ENCODE measurements around the gene KCNMA1. TPM values are rescaled to one million over a fixed set of nuclear protein-coding genes. Genes with fewer than 3 reads are reported as not detected.
"Not testable (repeated sequence)": the region's sequence is repeated elsewhere in the genome, so short reads cannot be mapped to it uniquely, and the experiment has no call there.

Gene KCNMA1
- total RNA-seq, 3 donors from 2014 or later (not counting 1 experiment from before 2014, with no cell fraction given), result 0.40 to 1.8 (median 0.63) TPM

GRCh38 chr10:77415313-77415960 is 222.2 kb downstream of the KCNMA1 start:
- Mint-ChIP-seq H3K36me3 (no peaks in the 10 kb centered on the region), H3K4me3 (no peak overlapping the region), H3K4me1 (no peaks in the 10 kb centered on the region), H3K9me3 (no peaks in the 10 kb centered on the region), H3K27ac (no peak overlapping the region), H3K27me3 (ENCODE audit: low read depth in 2 of 2) (peaks cover 0 to 7% of the 10 kb centered on the region in 2 donors)
- TF ChIP-seq, protein P1, sequence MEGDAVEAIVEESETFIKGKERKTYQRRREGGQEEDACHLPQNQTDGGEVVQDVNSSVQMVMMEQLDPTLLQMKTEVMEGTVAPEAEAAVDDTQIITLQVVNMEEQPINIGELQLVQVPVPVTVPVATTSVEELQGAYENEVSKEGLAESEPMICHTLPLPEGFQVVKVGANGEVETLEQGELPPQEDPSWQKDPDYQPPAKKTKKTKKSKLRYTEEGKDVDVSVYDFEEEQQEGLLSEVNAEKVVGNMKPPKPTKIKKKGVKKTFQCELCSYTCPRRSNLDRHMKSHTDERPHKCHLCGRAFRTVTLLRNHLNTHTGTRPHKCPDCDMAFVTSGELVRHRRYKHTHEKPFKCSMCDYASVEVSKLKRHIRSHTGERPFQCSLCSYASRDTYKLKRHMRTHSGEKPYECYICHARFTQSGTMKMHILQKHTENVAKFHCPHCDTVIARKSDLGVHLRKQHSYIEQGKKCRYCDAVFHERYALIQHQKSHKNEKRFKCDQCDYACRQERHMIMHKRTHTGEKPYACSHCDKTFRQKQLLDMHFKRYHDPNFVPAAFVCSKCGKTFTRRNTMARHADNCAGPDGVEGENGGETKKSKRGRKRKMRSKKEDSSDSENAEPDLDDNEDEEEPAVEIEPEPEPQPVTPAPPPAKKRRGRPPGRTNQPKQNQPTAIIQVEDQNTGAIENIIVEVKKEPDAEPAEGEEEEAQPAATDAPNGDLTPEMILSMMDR (IDR thresholded peaks at IDR 0.05), result no peak
- intact Hi-C loops (cut with micrococcal nuclease), result no loop called here
- H3K9me3 ChIP-seq (ENCODE audit: control insufficient read depth, insufficient read depth, low read length), result no peaks in the 10 kb centered on the region
- 68% methylated on average over 6 of the region's 6 CpGs for WGBS (ENCODE audit: insufficient coverage)
- DNase-seq, result no peak
- H3K27ac ChIP-seq (ENCODE audit: low read length), result no peak overlapping the region
- no peaks in the 10 kb centered on the region for H3K27me3 ChIP-seq (ENCODE audit: control insufficient read depth, insufficient read depth, low read length)
- H3K4me1 ChIP-seq (ENCODE audit: control insufficient read depth, insufficient read depth, low read length), result no peaks in the 10 kb centered on the region
- no peak overlapping the region for H3K4me3 ChIP-seq (ENCODE audit: low read length)
- H3K36me3 ChIP-seq (ENCODE audit: control insufficient read depth, insufficient read depth, low read length), result no peaks in the 10 kb centered on the region
- ATAC-seq, result no peak

- Mint-ChIP-seq H3K27me3 (ENCODE audit: low read depth in 2 of 2) (peaks cover 0 to 9% of the 10 kb centered on the region in 2 donors), H3K4me3 (no peak overlapping the region), H3K4me1 (no peaks in the 10 kb centered on the region), H3K27ac (no peak overlapping the region), H3K36me3 (no peaks in the 10 kb centered on the region), H3K9me3 (no peaks in the 10 kb centered on the region)
- intact Hi-C loops (cut with micrococcal nuclease), result no loop called here
- Histone ChIP-seq H3K4me3 (ENCODE audit: low read length) (no peak overlapping the region), H3K27me3 (ENCODE audit: control insufficient read depth, insufficient read depth, low read length) (no peaks in the 10 kb centered on the region), H3K36me3 (ENCODE audit: control insufficient read depth, insufficient read depth, low read length) (no peaks in the 10 kb centered on the region), H3K27ac (ENCODE audit: low read length) (no peak overlapping the region), H3K9me3 (ENCODE audit: control insufficient read depth, insufficient read depth, low read length) (no peaks in the 10 kb centered on the region), H3K4me1 (ENCODE audit: control insufficient read depth, insufficient read depth, low read length) (no peaks in the 10 kb centered on the region)
- 74% methylated on average over 7 of the region's 7 CpGs for WGBS (ENCODE audit: insufficient coverage)
- DNase-seq (no peak), ATAC-seq (no peak)
- TF ChIP-seq, protein P1 (IDR thresholded peaks at IDR 0.05), result no peak
Observed at GRCh38 chr10:77413231-77413630, 224.4 kb downstream of the KCNMA1 start.

DNA sequence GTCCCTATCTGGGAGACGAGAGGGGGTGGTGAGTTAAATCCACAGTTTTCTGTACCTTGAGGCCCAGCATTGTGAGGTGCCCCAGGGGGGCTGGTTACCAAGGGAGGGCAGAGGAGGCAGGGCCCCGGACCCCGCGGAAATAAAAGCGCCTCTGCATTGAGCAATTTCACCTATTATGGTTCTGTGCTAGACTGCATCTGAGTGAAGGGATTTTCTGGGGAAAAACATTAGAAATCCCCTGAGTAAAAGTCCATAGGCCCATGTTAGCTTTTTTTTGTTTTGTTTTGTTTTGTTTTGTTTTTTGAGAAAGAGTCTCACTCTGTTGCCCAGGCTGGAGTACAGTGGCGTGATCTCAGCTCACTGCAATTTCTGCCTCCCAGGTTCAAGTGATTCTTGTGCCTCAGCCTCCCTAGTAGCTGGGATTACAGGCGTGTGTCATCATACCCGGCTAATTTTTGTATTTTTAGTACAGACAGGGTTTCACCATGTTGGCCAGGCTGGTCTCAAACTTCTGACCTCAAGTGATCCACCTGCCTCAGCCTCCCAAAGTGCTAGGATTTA is 225.0 kb downstream of the KCNMA1 start:
- H3K4me3 ChIP-seq (ENCODE audit: low read length); H3K27ac Mint-ChIP-seq; ATAC-seq; intact Hi-C loops (cut with micrococcal nuclease); H3K36me3 Mint-ChIP-seq; H3K27me3 ChIP-seq (ENCODE audit: control insufficient read depth, insufficient read depth, low read length); H3K36me3 ChIP-seq (ENCODE audit: control insufficient read depth, insufficient read depth, low read length); H3K4me1 Mint-ChIP-seq; H3K9me3 Mint-ChIP-seq; H3K4me1 ChIP-seq (ENCODE audit: control insufficient read depth, insufficient read depth, low read length); H3K9me3 ChIP-seq (ENCODE audit: control insufficient read depth, insufficient read depth, low read length); H3K27ac ChIP-seq (ENCODE audit: low read length); H3K4me3 Mint-ChIP-seq; DNase-seq: not testable (repeated sequence)
- peaks cover 0 to 13% of the 10 kb centered on the region in 2 donors for H3K27me3 Mint-ChIP-seq (ENCODE audit: low read depth in 2 of 2)
- WGBS (ENCODE audit: insufficient coverage), result 80% methylated on average over 8 of the region's 8 CpGs

DNA sequence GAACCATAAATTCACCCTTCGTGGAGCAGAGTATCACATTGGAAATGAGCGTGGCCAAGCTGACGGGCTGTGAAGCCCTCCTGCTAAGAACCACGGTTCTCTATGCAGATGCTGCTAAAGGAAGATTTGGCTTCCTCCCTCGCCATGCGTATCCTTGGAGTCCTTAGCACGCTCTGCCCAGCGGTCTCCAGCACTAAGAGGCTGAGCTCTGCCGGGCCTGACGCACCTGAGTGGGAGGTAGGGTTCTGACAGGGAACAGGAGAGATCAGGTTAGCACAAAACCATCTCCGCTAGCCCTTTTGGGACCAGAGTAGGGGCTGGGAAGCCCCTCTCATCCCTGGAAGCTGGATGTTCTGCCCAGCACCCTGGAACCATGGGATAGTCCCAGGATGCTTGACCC is 225.8 kb downstream of the KCNMA1 start:
- Histone ChIP-seq H3K36me3 (ENCODE audit: control insufficient read depth, insufficient read depth, low read length) (no peaks in the 10 kb centered on the region), H3K27me3 (ENCODE audit: control insufficient read depth, insufficient read depth, low read length) (no peaks in the 10 kb centered on the region), H3K4me3 (ENCODE audit: low read length) (no peak overlapping the region), H3K9me3 (ENCODE audit: control insufficient read depth, insufficient read depth, low read length) (no peaks in the 10 kb centered on the region), H3K4me1 (ENCODE audit: control insufficient read depth, insufficient read depth, low read length) (no peaks in the 10 kb centered on the region), H3K27ac (ENCODE audit: low read length) (no peak overlapping the region)
- intact Hi-C loops (cut with micrococcal nuclease), result no loop called here
- H3K36me3 Mint-ChIP-seq, result no peaks in the 10 kb centered on the region
- TF ChIP-seq, protein P1 (IDR thresholded peaks at IDR 0.05), result no peak
- no peak overlapping the region for H3K27ac Mint-ChIP-seq
- H3K9me3 Mint-ChIP-seq, result no peaks in the 10 kb centered on the region
- no peak for ATAC-seq
- 91% methylated on average over 11 of the region's 11 CpGs for WGBS (ENCODE audit: insufficient coverage)
- peaks cover 0 to 10% of the 10 kb centered on the region in 2 donors for H3K27me3 Mint-ChIP-seq (ENCODE audit: low read depth in 2 of 2)
- H3K4me1 Mint-ChIP-seq, result no peaks in the 10 kb centered on the region
- no peak overlapping the region for H3K4me3 Mint-ChIP-seq
- no peak for DNase-seq
